Stimulated activated CD8-positive, alpha-beta memory T cell treated with anti-CD3 and anti-CD28 coated beads, Interleukin-4, amount 100 ng/mL, for 48 hours (primary cell): ENCODE measurements around the gene LZTS2.
"Not testable (repeated sequence)": the region's sequence is repeated elsewhere in the genome, so short reads cannot be mapped to it uniquely, and the experiment has no call there.

ENCODE experiments used
- DNase-seq: peaks from one replicate; pipeline ENCODE4 v3.0.0-alpha.2; 2020

The LZTS2 gene

GRCh38 chr10:100999742-101000126, at the start of gene LZTS2:
LZTS2 (plus strand) TSS chr10:100999808; CDS start chr10:101002539, 2,731 bp downstream.
- no peak for DNase-seq

DNA sequence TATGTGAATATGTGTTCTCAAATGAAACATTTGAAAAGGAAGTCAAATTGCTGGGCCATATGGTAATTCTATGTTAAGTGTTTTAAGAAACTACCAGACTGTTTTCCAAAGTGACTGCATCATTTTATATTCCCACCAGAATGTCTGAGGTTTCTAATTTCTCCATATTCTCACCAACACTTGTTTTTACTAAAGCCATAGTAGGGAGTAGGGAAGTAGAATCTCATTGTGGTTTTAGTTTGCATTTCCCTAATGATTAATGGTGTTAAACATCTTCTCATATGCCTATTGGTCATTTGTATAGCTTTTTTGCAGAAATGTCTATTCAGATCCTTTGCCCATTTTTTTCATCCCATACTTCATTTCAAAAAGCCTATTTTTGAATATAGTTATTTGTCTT, 39.4 kb upstream of the LZTS2 start:
- no peak for DNase-seq

- DNase-seq, result no peak
These were observed 37.1 kb upstream of the LZTS2 start for GRCh38 chr10:100962351-100963080.

- no peak for DNase-seq
These were observed 35.8 kb upstream of the LZTS2 start for GRCh38 chr10:100963826-100964225.

- no peak for DNase-seq
These were observed 33.8 kb upstream of the LZTS2 start for GRCh38 chr10:100965820-100966219.

GRCh38 chr10:100966887-100967286, 32.7 kb upstream of the LZTS2 start:
- DNase-seq, result no peak

DNA sequence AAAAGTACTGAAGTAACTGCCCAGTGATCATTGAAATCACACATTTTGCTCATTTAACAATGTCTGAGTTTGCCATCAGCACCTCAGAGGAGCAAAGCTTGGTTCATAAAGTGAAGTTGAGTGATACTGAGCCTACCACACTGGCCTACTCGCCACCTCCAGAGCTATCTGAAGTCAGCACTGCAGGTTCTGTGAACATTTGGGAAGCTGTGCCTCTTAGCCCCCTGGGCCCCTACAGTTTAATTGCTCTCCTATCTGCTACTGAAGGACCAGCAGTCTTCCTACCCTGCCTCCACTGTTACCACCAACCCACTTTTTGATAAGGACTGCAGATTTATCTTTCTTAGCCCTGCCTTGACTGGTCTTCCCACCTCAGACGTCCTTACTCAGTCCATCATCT, 32.3 kb upstream of the LZTS2 start:
- no peak for DNase-seq

DNA sequence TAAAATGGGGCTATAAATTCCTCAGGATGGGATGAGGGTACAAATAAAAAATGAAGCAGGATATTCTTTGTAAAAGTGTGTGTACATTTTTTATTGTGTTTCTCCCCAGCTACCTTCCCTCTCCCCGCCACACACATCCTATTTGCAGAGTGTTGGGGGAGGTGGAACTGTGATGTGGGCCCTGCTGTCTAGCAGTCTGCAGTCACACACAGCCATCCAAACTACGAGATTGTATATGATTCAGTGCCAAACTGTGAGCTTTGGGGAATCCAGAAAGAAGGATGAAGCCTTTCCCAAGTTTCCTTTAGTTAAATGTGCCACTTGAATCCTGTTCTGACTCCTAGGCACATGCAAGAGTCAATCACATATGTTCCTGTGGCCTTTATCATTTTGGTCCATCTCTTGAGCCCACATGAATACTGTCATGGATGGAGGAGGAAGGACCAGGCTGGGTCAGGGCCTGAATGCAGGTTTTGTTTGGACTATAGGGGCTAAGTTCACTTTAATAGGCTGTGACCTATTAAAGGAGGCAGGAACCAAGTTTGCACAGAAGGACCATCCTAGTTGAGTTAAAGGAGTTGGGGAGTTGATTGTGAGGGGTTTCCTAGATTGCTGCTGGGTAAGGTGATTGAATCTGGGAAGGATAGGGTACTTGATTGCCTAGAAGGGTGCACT, 31.4 kb upstream of the LZTS2 start:
- DNase-seq, result no peak

DNA sequence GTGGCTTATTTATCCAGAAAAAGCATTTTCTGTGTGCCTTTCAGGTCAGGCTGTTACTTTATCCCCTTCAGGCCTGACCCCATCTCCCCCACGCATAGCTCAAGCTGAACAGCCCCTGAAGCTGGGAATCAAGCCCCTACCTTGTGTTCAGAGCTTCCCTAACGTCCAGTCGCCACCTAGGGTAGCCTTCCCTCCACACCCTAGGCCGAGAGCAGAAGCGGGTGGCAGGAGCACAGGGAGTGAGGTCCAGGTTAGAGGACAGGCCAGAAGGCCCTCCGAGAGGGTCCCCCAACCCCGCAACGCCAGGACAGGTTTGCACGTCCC, 30.8 kb upstream of the LZTS2 start:
- no peak for DNase-seq

DNA sequence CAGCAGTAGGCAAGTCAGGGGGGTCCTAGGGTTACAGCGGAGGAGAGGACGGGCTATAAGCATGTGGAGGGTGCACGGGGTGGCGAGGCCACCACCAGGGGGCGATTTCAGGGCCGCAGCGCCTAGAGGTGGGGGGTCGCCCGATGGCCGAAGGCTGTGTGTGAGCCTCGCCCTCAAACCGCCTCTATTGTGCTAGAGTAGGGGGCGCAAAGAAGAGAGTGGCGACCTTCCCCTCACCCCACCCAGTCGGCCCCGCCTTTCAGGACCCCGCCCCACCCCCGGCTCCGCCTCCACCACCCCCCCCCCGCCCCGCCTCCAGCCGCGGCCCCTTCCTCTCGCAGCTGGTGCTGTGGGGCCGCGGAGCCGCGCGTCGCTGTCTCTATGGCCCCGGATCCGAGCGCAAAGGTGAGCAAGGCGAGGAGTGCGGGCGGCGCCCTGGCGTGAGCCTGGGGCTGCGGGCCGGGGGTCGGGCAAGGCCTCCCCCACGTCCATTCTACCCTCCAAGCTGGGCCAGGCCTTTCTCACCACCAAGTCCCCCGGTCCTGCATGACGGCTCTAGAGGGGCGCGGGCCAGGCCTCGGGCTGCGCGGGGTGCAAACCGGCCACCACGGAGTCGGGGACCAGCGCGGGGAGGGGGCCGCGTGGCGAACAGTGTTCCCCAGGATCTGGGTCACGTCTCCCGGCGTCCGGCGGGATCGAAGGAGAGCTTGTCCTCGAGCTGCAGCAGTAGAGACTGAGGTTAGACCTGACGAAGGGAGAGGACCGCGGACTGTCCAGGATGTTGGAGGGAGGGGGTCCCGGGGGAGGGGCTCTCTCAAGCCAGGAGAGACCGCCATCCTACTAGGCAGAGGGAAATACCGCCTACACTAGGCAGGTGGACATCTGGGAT, 30.2 kb upstream of the LZTS2 start, which contains the start of gene SEMA4G:
SEMA4G (plus strand) TSS at position 318 of the 889 bp plus-strand sequence. CDS start 3,409 bp downstream, outside the sequence.
- DNase-seq, result peak; percentile 72

DNA sequence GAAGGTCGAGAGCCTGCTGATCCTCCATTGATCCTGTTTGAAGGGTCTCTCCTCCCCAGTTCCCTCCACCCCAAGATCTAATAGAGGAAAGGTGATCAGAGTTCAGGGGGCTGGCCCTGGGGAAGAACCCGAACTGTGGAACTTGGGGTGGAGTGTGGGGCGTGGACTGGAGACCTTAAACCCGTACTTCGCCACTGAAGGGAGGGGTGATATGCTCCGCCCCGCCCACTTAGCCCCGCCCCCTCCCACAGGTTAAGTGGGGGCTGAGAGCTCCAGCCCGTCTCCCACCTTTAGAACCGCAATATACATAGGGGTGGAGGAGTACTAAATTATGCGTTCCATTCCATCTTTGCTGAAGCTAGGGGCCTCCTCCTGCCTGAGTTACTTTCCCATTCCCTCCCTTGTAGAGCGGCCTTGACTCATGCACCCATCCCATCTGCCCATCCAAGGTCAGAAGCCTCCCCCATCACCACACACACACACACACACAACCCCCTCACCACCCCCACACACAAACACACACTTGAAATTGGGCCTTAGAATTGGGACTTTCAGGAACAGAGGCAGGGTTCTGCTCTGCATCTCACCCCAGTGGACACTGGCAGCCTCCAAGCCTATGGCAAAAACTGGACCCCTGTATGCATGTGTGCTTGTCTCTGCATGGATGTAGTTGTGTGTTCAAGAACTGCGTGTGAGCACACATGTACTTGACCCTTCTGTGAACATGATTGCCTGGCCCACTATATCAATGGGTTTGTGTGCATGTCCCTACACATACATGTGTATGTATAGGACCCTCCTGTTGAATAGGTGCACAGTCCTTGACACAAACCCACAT, 29.3 kb upstream of the LZTS2 start:
- DNase-seq, result peak; percentile 48

- DNase-seq, result no peak
These were observed 28.4 kb upstream of the LZTS2 start for GRCh38 chr10:100970914-100971811.

GRCh38 chr10:100972115-100972903, 27.3 kb upstream of the LZTS2 start:
- DNase-seq, result no peak

GRCh38 chr10:100972904-100973535, 26.6 kb upstream of the LZTS2 start:
- peak; percentile 19 for DNase-seq

- DNase-seq, result not testable (repeated sequence)
These were observed 24.2 kb upstream of the LZTS2 start for GRCh38 chr10:100975397-100975796.

- peak; percentile 4 for DNase-seq
These were observed 22.7 kb upstream of the LZTS2 start for GRCh38 chr10:100976906-100977305.

DNA sequence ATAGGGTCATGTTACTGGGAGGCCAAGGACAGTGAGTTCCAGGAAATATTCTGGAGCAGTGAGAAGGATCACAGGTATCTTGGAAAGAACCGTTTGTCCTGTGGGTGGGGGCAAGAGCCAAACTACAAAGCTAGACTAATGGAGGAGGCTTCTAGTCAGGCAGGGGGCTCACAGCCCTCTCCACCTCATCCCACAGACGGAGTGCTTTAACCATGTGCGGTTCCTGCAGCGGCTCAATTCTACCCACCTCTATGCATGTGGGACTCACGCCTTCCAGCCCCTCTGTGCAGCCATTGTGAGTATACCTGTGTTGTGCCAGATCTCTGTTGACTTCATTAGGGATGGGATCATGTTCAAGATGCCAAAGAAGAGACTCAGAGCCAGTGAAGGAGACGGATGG, 22.2 kb upstream of the LZTS2 start:
- DNase-seq, result peak; percentile 3

- DNase-seq, result peak; percentile 14
These were observed 21.3 kb upstream of the LZTS2 start for GRCh38 chr10:100978121-100978900.

DNA sequence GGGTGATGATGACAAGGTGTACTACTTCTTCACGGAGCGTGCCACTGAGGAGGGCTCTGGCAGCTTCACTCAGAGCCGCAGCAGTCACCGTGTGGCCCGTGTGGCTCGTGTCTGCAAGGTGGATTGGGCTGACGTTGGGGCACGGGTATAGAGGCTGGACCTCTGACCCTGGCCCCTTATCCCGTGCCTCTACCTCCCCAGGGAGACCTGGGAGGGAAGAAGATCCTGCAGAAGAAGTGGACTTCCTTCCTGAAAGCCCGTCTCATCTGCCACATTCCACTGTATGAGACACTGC, 20.8 kb upstream of the LZTS2 start:
- peak; percentile 1 for DNase-seq
